ENCODE data around the gene INPP5E.

INPP5E gene

GRCh38 chr9:136402067-136402466 lies 37.6 kb downstream of the INPP5E start:
- DNase-seq, result no peak

- DNase-seq, result no peak
Observed at GRCh38 chr9:136401173-136401922, 38.3 kb downstream of the INPP5E start.

DNA sequence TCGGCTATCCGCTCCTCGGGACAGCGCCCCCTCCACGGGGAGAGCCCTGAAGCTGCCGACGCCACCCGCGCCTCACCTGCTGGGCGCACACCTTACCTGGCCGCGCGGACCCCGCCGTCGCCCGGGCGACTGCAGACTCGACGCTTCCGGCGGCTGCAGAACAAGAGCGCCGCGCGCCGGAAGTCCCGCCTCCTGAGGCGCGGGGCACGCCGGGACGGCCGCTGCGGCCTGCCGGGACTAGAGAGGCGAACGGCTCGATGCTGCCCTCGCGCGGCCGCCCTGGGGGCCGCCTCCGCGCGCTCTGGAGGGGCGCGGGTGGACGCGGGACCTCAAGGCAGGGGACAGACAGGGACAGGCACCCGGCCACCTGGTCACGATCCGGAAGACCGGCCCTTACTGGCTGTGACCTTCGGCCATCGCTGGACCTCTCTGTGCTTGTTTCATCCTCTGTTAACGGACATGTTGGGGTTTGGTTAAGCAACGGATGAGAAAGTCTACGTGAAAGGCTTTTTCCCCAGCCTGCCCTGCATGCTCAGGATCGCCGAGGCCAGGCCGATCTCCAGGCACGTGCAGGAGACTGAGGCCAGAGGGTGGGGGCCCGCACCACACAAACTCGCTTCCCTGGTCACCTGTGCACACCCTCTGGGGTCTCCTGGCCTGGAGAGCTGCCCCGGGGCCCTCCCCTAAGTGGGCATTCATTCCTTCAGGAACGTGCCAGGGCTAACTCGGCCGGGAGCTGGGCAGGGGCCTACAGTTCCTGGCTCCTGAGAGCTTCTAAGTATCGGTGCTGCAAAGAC lies 39.4 kb downstream of the INPP5E start, which contains the start of gene SNAPC4:
SNAPC4 (minus strand) TSS at position 133 of the 797 bp plus-strand sequence. CDS start 1,742 bp downstream, outside the sequence.
- peak; percentile 77 for DNase-seq

DNA sequence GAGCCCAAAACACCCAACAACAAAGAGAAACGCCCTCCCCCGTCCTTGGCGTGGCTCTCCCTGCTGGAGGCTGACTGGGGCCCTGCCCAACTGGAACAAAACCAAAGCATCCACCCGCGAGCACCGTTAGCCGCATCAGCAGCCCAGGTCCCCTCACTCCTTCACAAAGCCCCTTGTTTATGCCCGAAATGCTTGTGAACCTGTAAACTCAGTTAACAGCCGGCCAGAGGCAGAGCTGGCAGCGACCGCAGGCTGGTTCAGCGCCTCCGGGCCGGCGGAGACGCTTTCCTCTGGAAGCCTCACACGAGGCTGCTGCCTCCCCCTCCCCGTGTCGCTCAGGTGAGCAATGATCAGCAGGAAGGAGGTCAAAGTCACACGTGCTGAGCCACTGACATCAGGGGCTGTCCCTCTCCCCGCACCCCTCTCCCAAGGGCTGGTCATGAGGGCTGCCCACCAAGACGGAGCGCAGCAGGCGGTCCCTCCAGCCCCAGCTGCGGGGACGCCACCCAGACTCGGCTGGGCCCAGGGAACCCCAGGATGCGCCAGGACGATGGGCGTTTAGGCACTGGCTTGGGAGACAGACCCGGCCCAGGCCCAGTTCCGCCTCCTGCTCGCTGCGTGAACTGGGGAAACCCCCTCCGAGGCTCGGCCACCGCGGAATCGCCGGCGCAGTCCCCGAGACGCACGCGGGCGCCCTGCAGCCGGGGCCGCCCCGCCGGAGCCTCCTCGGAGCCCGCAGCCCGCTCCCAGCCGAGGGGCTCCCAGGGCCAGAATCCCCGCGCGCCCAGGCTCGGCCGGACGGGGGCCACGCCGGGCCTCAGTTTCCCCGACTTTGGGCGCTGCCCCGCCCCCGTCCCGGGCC lies 40.2 kb downstream of the INPP5E start:
- no peak for DNase-seq

- no peak for DNase-seq
Observed at GRCh38 chr9:136398286-136398685, 41.4 kb downstream of the INPP5E start.

- no peak for DNase-seq
Observed at GRCh38 chr9:136397643-136398042, 42.0 kb downstream of the INPP5E start.

DNA sequence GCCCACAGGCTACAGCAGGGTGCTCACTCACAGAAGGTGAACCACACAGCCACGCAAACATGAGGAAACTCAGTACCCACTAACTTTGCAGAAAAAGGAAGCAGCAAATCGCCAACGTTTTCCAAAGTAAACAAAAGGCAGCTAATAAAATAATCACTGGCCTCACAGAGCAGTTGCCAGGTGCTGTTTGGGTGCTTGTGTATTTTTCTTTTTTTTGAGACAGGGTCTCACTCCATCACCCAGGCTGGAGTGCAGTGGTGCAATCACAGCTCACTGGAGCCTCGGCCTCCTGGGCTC lies 43.5 kb downstream of the INPP5E start:
- no peak for DNase-seq

GRCh38 chr9:136395345-136396218 lies 44.1 kb downstream of the INPP5E start:
- DNase-seq, result no peak

DNA sequence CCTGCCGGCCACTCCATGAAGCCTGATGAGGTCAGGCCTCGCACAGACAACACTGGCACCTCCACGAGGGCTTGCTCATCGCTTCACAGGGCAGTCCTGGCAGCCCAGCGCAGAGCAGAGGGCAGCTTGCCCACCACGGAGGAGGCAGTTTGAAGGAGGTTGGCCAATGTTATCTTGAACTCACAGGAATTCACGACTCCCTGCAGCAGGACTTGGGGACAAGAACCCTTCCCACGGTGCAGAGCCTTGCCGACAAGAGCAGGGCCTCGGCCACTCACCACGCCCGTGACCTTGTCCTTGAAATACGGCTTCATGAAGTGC lies 44.7 kb downstream of the INPP5E start:
- no peak for DNase-seq

GRCh38 chr9:136394312-136395019 lies 45.2 kb downstream of the INPP5E start:
- DNase-seq, result no peak

GRCh38 chr9:136393531-136393930 lies 46.1 kb downstream of the INPP5E start:
- DNase-seq, result no peak

- DNase-seq, result no peak
Observed at GRCh38 chr9:136392538-136393449, 46.9 kb downstream of the INPP5E start.

- no peak for DNase-seq
Observed at GRCh38 chr9:136391737-136392537, 47.7 kb downstream of the INPP5E start.

GRCh38 chr9:136389396-136389795 lies 50.2 kb downstream of the INPP5E start:
- DNase-seq, result no peak

GRCh38 chr9:136387217-136387616 lies 52.4 kb downstream of the INPP5E start:
- DNase-seq, result no peak

- DNase-seq, result no peak
Observed at GRCh38 chr9:136386018-136386417, 53.6 kb downstream of the INPP5E start.

- no peak for DNase-seq
Observed at GRCh38 chr9:136385015-136385414, 54.6 kb downstream of the INPP5E start.

DNA sequence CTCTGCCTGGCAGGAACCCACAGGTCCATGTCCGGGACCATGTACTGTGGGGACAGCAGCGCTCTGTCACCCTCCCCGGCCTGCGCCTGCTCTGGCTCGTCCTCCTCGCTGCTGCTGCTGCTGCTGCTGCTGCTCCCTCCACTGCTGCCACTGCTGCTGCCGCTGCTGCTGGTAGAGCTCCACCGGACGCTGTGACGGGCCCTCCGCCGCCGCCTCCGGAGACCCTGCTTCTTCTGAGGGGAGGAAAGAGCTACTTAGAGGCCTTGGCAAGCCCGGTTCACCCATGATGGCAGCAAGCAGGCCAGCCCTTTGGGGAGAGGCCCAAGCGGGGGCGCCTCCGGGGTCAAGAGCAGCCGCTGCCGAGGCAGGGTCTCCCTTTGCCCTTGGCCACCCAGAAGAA lies 56.2 kb downstream of the INPP5E start:
- no peak for DNase-seq

DNA sequence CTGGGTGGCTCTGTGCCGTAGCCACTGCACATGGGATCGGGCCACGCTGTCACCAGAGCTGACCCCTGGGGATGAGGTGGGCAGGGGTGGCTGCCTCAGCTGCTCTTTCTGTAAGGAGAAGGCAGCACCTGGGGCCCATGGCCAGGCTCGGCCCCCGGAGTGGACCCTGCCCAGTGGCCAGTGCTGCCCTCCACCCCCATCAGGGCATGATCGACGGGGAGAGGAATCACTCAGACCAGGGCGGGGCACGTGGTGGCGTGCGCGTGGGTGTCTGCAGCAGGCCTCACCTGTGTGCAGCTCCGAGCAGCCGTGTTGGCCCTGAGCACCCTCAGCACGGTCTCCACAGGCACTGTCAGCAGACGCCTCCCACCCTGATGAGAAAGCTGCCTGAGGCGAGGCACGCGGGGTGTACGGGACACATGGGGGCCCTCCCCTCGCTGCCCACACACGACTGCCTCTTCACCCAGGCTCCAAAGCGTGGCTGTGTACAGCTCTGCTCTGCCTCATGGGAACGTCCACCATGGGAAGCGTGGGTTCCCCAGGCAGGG lies 57.6 kb downstream of the INPP5E start:
- DNase-seq, result no peak
